ENCODE results near the gene NCK1.

The NCK1 gene

DNA sequence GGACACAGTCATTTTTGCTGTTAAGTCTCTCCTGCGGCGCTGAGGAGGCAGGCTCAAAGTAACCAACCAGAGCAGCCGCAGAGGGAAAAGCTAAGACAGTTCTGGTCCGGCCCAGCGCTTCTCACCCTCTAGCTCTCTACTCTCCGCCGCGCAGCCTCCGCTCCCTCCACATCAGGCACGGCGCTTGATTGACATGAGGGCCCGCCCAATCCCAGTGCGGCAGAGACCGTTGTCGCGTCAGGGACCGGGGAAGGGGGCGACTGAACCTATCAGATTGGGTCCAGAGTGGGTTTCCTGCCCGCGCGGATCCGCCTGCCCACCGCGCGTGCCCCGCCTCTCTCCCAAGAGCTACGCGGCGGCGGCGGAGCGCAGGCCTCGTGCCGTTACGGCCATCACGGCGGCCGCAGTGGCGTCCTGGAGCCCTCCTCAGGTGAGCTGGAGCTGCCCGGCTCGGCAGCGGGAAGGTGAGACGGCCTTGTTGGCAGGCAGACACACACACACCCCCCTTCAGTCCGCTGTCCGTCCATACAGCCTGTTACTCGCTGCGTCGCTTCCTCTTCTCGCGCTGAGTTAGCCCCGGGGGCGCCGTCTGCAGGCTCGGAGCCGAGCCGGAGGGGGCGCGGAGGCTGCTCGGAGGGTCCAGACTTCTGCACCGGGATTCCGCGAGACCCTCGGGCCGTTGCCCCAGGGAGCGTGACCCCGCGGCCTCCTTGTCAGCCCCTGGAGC is at the start of gene NCK1:
Gene NCK1, plus strand, starts transcription at position 319 of the 727 bp plus-strand sequence. CDS start 65,794 bp downstream, outside the sequence.
- DNase-seq (ENCODE audit: extremely low spot score, insufficient read length, low read depth) (peak; percentile 93), FAIRE-seq (peak; percentile 95)

DNA sequence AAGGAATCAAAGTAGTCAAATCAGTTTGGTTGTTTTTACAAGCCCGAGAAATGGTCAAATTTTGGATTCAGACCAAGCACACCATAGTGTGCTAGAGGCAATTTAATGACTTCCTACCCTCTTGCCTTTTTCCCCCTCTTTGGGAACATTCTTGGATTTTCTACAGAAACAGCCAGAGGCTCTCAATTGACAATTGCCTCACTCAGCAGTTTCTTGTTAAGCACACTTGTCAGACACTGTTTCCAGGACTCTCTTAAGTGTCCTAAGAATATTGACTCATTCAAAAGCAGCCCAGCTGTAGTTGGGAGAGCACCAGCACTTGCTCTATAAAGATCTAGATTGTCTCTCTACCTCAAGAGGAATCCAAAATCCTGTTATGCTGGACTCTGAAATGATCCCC is 44.6 kb upstream of the NCK1 start:
- FAIRE-seq (no peak), DNase-seq (ENCODE audit: extremely low spot score, insufficient read length, low read depth) (no peak)

DNA sequence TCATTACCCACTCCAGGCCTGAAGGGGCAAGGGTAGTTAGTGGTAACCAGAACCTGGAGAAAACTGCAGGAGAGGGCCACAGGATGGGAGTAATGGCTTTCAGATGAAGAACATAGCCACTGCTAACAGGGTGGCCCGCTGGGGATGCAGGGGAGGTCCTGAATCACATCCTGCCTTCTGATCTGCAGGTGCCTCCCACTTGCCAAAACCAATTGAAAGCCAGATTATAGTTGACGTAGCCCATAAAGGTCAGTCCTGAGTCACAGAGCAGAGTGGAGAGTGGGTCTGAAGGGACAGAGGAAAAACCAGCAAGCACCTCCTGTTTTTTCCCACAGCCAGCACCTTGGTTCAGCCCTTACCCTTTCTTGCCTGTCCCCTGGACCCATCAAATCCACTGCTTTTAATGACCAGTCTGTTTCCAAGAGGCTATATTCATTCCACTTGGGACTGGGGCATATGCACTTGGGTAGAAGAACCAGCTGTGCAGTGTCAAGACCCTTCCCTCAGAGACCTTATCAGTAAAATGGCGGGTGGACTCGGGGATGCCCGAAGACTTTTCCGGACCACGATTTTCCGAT is 43.7 kb upstream of the NCK1 start:
- FAIRE-seq (no peak), DNase-seq (ENCODE audit: extremely low spot score, insufficient read length, low read depth) (peak; percentile 35)

DNA sequence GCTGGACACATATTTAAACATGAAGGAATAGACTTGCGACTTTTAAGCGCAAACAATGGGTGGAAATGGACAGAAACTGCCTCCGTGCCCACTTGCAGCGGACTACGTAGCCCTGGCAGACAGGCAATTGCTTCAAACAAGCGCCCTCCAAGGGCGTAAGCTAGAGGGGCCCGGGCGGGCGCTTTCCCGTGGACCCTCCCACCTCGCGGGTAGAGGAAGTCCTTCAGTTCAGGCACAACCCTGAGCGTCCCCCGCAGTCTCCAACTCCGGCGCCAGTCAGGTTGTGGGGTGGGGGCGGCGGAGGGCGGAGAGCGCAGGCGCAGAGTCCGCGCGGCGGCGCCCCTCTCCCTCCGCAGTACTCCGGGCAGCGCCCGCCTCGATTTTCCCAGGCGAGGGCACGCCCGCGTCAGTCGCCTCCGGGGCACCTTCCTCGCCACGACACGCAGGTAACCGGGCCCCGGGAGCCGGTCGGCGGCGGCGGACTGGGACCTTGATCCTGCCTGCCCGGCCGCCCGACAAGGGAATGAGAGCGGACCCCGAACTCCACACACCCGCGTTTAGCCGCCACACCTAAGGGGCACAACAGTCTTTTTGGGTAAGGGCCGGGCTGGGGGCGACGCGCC is 43.1 kb upstream of the NCK1 start, which contains the start of gene SLC35G2:
Gene SLC35G2, plus strand, starts transcription at position 358 of the 623 bp plus-strand sequence. CDS start 35,335 bp downstream, outside the sequence.
- DNase-seq (ENCODE audit: extremely low spot score, insufficient read length, low read depth): no peak
- no peak for FAIRE-seq

DNA sequence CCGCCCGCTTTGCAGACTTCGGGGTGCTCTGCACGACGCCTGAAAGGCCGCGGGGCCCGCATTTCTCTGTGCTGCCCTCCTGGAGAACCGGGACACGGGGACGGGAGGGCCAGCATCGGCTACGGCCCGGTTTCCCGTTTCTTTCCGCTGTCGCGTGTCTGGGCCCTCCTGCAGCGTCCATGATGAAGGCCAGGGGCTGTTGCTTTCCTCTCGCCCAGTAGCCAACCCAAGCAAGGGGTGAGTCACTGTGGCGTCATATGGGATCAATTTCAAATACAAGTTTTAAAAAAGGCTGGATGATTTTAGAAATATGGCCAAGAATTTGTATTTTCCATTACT is 42.6 kb upstream of the NCK1 start:
- peak; percentile 44 for FAIRE-seq
- no peak for DNase-seq (ENCODE audit: extremely low spot score, insufficient read length, low read depth)

DNA sequence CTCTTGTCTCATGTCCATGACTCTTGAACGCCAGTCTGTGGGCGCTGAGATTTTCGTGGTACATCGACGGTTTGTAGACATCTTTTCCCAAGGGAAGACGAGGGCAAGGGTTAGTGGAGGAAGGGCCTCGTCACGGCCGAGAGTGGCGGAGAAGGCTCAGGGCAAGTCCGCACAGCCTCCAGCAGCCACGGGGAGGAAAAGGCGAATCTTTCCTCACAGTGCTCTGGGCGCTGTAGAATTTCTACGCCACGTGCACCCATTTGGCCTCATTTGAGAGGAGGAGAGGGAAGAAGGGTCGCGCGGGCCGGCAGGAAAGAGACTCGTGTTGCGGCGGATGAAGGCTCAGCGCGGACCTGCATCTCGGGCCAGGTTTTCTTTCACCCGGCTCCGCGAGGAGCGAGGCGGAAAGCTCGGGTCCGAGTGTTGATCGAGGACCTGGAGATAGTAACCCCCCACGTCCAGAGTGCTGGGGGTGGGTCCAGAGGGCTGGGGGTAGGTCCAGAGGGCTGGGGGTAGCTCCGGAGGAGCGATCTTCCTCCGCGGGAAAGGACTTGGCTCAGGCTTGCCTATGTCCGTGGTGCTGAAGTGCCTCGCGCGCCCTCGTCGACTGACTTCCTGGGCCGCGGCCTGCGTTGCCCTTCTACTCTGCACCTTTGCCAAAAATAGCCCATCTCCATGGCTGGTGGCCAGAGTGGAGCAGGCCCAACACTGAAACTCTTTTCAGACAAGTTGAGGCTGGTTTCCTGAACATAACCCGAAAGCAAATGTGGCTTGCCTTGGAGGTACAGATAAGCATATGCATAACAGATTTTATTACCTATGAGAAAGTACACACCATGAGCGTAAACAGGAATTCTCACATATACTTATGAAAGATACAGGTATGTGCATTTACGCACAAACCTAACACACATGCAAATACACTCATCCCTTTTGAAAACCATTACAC is 42.0 kb upstream of the NCK1 start:
- no peak for FAIRE-seq
- no peak for DNase-seq (ENCODE audit: extremely low spot score, insufficient read length, low read depth)

DNA sequence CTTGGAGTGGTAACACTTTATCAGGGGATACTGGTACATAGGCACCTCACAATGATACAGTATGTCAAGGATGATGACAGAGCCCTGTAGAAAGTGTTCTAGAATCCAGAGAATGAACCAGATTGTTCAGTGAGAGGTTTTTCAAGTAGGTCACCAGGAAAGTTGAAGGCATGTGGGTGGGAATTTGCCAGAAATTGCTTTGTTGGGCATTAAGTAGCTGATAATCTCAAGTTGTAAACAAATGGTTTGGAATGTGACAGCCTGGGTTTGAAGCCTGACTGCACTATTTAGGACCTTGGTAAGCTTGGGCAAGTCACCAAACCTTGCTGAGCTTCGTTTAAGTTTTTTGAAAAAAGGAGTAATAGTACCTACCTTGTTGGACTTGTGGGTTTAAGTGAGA is 30.5 kb upstream of the NCK1 start:
- no peak for FAIRE-seq
- DNase-seq (ENCODE audit: extremely low spot score, insufficient read length, low read depth): no peak

DNA sequence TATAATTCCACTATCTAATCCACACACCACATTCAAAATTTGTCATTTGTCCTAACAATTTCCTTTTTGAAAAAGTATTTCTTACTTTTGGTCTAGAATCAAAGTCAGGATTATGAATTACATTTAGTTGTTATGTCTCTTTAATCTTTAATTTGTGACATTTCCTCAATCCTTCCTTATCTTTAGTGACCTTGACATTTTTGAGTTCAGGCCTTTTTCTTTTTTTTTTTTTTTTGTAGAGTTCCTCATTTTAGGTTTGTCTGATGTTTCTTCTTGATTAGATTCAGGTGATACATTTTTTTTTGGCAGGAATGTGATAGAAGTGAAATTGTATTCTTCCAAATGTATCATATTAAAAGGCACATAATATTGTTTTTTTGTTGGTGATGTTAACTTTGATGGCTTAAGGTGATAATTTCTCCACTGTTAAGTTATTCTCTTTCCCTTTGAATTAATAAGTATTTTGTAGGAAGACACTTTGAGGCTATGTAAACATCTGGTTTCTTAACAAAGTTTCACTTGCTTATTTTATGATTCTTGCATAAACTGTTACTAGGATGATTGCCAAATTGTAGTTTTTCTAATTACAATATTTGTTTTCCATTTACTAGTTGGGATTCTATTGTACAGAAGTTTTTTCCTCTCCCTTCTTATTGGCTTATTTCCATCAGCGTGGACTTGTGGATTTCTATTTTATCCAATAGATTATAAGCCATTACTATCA is 26.8 kb upstream of the NCK1 start:
- DNase-seq (ENCODE audit: extremely low spot score, insufficient read length, low read depth): no peak
- FAIRE-seq: no peak

DNA sequence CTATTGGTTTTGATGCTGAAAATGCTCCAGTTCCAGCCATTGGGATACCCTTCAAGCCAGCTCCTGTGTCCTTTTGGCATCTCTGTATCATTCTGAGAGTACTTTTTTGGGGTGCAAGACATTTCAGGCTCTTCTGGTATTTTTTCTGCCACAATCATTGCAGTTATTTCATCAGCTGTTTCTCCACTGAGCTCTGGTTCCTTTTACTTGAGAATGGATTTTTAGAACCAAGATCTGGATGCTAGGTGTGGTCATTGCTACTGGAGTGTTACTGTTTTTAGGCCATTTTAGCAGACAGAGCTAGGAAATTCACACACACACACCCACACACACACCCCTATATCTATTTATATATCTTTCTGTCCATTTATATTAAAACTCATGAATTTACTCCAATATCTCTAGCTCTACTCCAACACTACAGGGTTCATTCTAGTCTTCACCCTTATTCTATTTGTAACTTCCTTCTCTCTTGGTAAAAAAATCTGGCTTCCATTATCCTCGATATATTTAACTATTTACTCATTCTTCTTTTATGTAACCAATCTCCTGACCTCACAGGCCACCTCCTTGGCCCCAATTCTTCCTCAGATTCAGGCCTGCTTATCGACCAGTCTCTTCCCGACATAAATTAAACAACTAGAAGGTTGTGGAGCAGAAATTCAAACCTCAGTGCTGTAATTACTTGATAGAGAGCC is 26.0 kb upstream of the NCK1 start:
- DNase-seq (ENCODE audit: extremely low spot score, insufficient read length, low read depth) (no peak), FAIRE-seq (no peak)

DNA sequence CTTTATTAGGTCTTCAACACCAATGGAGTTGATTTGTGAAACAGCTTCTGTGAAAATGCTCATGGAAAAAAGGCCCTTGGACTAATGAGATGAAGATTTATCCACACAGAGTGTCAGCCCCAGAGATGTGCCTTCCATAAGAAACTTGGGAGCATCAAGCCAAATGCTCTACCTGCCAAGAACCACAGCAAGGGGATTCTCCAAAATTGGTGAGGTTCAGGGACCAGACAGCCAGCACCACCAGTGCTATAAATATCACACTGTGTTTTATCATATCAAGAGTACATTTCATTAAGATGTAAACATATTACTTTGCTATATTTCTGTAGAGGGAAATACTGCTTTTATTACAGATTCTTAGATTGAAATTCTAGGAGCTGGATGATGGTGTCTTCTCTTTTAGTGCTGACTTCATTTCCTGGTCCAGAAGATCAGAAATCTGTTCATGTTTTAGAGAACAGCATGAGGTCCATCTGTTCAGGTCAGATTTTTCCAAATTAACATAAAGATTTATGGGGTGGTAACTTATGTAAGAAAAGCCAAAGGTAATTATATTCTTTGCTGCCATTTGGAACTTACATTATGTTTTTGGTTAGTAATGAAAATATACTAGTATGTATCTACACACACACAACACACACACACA is 25.4 kb upstream of the NCK1 start:
- FAIRE-seq (no peak), DNase-seq (ENCODE audit: extremely low spot score, insufficient read length, low read depth) (no peak)

DNA sequence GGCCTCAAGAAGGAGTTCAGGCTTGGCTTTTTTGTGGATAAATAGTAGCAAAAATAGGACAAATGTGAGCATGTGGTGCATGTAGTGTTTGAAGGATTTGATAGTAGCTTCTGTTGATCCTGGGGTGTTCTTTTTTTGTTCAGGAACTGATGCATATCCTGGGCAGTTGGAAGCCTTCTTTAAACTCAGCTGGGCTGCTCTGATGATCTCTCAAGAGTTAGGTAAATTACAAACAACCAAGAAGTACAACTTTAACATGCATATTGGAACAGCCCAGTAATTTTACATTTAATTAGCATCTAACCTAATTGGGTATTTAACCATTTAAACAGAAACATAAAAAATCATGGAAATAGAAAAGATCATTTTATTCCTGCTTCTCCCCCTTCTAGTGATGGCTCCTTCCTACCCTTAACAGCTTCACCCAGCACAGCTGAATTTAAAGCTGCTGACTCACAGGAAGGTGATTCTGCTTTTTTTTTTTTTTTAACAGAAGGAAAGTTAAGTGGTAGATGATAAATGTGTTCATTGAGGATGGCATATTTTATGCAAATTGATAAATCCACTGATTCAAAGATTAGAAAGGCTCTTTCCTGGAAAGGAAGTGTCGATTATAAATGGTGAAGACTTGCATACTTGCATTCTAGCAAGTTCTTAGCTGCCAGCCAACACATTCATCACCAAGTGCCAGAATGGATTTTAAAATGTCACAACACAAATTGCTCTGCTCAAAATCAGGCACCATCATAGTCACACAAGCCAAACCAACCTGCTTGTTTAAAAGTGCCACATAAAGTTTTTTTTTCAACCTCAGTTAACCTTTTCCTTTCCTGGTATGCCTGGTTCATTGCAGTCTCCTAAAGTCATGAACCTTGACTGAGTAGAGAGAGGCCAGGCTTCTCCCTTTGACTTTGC is 23.1 kb upstream of the NCK1 start:
- no peak for FAIRE-seq
- no peak for DNase-seq (ENCODE audit: extremely low spot score, insufficient read length, low read depth)

DNA sequence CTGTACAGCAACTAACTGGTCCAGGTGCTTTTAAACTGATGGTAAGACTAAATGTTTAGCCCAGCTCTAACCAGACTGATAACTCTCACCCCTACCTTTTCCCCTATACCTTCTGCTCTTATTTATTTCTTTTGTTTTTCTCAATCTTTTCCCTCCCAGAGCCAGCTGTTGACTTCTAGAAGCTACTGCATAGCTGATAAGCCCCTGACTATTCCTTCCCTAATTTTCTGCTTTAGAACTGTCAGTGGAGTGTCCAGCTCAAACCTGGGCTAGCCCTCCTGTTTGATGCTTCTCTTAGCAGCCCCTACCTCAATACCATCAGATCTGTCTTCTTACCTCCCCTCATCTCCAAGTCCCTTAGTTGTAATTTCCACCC is 22.5 kb upstream of the NCK1 start:
- FAIRE-seq: no peak

DNA sequence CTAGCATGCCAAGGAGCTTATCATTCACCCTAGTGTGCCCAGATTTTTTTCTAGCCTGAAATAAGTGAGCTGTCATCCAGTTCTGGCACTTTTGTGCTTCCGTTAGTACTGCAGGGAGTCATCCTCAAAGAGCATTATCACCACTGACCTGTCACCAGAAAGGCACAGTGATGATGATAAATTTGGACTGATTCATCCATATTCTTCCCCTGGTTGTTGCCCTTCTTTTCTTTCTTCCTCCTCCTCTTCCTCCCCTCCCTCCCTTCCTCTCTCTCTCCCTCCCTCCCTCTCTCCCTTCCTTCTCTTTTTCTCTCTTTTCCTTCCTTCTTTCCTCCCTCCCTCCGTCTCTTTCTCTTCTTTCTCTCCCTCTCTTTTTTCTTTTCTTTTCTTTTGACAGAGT is 21.8 kb upstream of the NCK1 start:
- DNase-seq (ENCODE audit: extremely low spot score, insufficient read length, low read depth): no peak
- FAIRE-seq: no peak

More for the DNA sequence above, 22.5 kb upstream of the NCK1 start:
- DNase-seq (ENCODE audit: extremely low spot score, insufficient read length, low read depth): no peak

DNA sequence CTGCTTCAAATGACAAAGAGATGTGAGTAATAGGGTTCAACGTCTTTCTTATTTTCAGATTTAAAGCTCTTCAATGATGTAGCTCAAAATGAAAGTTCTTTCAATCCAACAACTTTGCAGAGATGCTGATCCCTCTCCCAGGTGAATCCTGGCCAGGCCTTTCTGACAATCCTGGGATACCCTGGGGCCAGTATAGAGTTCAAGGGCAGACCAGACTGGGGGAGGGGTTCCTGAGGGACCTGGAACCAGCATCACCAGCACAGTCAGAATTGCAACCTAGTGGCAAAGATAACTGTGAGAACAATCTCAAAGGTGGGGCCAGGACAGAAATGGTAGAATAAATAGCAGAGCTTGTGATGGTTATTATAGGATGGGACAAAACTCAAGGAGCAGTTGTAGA is 19.7 kb upstream of the NCK1 start:
- no peak for FAIRE-seq
- DNase-seq (ENCODE audit: extremely low spot score, insufficient read length, low read depth): no peak

DNA sequence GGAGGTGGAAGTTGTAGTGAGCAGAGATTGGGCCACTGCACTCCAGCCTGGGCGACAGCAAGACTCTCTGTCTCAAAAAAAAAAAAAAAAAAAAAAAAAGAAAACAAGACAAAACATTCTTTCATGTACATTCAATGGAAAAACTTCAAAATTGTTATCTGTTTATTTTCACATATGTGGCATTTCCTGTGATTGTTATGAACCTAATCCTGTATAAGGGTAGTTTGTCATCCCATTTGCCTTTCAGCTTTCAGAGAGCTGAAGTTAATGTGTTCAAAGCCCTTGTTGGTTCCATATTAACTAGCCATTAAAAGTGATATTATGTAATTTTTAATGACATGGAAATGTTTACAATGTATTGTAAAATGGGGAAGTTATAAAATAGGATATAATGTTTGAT is 17.3 kb upstream of the NCK1 start:
- no peak for DNase-seq (ENCODE audit: extremely low spot score, insufficient read length, low read depth)
- no peak for FAIRE-seq

DNA sequence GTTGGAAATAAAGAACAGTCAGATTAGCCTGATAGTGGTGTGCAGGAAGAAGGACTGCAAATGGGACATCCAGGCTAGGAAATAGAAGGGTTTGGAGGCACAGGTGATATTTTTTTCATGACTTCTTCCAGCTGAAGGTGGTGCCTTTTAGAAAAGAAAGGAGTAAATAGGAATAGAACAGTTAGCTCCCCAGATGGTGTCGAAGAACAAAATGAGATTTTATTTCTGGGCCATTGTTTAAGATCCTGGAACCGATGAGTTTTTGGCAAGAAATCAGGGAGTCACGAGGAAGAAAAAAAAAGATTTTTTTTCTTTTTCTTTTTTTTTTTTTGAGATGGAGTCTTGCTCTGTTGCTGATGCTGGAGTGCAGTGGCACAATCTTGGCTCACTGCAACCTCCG is 9.8 kb upstream of the NCK1 start:
- FAIRE-seq: no peak
- DNase-seq (ENCODE audit: extremely low spot score, insufficient read length, low read depth): no peak

DNA sequence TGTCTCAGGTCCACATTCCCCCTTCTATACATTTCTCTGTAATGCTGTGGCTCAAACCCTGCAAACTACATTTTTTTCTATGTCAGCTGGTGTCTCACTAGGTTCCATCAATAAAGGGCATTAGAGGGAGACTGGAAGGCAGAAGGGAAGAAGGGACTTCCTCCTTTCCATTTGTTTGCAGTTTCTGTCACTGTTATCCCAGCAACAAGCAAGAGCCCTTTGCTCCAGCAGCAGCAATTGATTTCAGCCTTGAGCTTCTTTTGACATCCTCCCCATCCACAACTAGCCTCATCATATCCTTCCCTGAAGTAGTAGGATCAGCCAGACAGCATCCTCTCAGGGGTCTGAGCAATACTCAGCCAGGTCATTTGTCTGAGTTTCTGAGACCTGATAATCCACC is 5.3 kb upstream of the NCK1 start:
- FAIRE-seq (no peak), DNase-seq (ENCODE audit: extremely low spot score, insufficient read length, low read depth) (no peak)

DNA sequence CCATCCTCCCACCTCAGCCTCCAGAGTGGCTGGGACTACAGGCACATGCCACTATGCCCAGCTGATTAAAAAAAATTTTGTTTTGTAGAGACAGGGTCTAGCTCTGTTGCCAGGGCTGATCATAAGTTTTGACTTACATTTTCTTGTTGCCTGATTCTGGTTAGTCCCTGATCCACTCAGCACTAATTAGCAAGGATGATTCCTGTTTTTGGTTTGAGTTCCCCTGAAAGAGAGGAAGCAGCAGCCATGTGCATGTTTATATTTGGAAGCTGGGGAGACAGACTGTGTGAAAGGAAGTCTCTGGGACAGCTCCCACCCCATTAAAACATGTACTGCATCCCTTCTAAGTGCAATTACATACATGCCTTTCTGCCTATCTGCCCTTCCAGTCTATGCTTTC is 3.6 kb upstream of the NCK1 start:
- FAIRE-seq (no peak), DNase-seq (ENCODE audit: extremely low spot score, insufficient read length, low read depth) (no peak)
